PC-3 (cell line): ENCODE results near the gene COL25A1.

Experiments used
- EZH2 ChIP-seq: fragments of 300-600 bp; sonication (generic); IDR thresholded peaks from one replicate; pipeline ENCODE4 v1.6.1; 2017; ENCODE audit warnings: antibody characterized with exemption, mild to moderate bottlenecking, low read length; ENCODE audit not compliant: unreplicated experiment
- EZH2phosphoT487 ChIP-seq: fragments of 300-600 bp; sonication (generic); IDR thresholded peaks from 2 replicates; pipeline ENCODE4 v1.6.1; 2018; ENCODE audit warnings: mild to moderate bottlenecking, antibody characterized with exemption, low read length, borderline replicate concordance
- TF ChIP-seq, protein P1 (sequence below): fragments of 300-600 bp; sonication (generic); conservative IDR thresholded peaks from 2 replicates; pipeline ENCODE4 v1.5.1; 2017; ENCODE audit warnings: antibody characterized with exemption, low read depth, mild to moderate bottlenecking, low read length

DNA sequence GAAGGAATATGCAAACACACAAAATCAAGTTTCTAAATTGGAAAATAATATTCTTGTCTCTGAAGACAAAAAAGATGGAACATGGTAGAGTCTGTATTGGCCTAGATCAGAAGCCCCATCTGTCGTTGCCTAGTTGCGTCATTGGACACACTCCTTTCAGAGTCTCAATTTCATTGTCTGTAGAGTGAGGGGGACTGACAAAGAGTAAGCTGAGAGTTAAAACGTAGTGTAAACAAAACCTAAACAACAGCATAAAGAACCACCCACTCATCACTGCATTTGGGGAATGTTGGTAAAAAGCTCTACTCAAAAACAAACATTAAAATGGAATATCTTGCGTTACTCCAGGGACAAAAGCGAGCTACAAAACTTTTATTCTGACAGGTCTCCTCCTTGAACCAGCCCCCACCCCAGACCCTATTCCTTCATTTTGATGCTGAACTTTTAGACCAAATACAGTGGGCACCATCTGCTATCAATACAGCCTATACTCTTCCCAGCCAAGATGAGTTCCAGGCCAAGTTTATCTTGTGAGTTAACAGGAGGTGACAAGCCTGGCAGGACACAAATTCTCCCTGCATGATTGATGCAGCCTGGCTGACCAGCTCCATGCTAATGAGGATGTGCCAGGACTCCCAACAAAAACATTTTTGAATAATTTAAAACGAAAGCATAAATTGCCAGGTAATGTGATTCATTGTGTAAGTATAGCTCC lies 125.2 kb downstream of the COL25A1 start:
- TF ChIP-seq, protein P1, sequence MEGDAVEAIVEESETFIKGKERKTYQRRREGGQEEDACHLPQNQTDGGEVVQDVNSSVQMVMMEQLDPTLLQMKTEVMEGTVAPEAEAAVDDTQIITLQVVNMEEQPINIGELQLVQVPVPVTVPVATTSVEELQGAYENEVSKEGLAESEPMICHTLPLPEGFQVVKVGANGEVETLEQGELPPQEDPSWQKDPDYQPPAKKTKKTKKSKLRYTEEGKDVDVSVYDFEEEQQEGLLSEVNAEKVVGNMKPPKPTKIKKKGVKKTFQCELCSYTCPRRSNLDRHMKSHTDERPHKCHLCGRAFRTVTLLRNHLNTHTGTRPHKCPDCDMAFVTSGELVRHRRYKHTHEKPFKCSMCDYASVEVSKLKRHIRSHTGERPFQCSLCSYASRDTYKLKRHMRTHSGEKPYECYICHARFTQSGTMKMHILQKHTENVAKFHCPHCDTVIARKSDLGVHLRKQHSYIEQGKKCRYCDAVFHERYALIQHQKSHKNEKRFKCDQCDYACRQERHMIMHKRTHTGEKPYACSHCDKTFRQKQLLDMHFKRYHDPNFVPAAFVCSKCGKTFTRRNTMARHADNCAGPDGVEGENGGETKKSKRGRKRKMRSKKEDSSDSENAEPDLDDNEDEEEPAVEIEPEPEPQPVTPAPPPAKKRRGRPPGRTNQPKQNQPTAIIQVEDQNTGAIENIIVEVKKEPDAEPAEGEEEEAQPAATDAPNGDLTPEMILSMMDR, result no peak
- TF ChIP-seq EZH2 (no peak), EZH2phosphoT487 (no peak)
